ENCODE data around the gene OVOL1. TPM values are rescaled to one million over a fixed set of nuclear protein-coding genes. Genes with fewer than 3 reads are reported as not detected.
A peak's percentile ranks its signal among the peaks of the same experiment; 100 is the strongest.

The OVOL1 gene
- total and polyA plus RNA-seq, 10 donors = 0.03 to 0.47 (median 0.10) TPM; not detected in 6

GRCh38 chr11:65770951-65771567, 15.8 kb upstream of the OVOL1 start:
- Histone ChIP-seq H3K9me3 (no peaks in the 10 kb centered on the region), H3K27me3 (replicated peaks in 1 of 7) (no peaks in the 10 kb centered on the region), H3K27ac (peak overlapping the region in 1 of 8 donors; percentile 67), H3K4me3 (no peak overlapping the region), H3K4me1 (peaks cover 0 to 55% (median 19%) of the 10 kb centered on the region in 6 donors), H3K36me3 (peaks cover 0 to under 1% (median 0%) of the 10 kb centered on the region in 6 donors)
- intact Hi-C loops (cut with DNase I; ENCODE audit: low total_unique reads) = loop anchor here (5.0 to 10.0 kb wide), 2 partner anchors 46 kb away; partner anchors contain the start of gene RNASEH2C
- TF ChIP-seq CTCF (IDR thresholded peaks at IDR 0.05 in 8 of 11, conservative IDR thresholded peaks at IDR 0.05 in 3 of 11) (no peak), POLR2A (IDR thresholded peaks at IDR 0.05) (no peak), POLR2AphosphoS5 (IDR thresholded peaks at IDR 0.05) (no peak)
- 80 to 93% (median 87%) methylated on average over 12 of the region's 12 CpGs for WGBS, 5 donors
- no peak for DNase-seq

- Histone ChIP-seq H3K36me3 (peaks cover 0 to 6% (median 0%) of the 10 kb centered on the region in 6 donors), H3K4me1 (peaks cover 0 to 60% (median 23%) of the 10 kb centered on the region in 6 donors)
Measured at GRCh38 chr11:65771589-65772112, 15.2 kb upstream of the OVOL1 start.

GRCh38 chr11:65773784-65774411, 13.0 kb upstream of the OVOL1 start:
- no peaks in the 10 kb centered on the region for H3K9me3 ChIP-seq
- no peak for DNase-seq
- 52 to 64% (median 56%) methylated on average over 8 of the region's 8 CpGs for WGBS, 5 donors
- no peaks in the 10 kb centered on the region for H3K27me3 ChIP-seq (replicated peaks in 1 of 7)
- intact Hi-C loops (cut with DNase I; ENCODE audit: low total_unique reads) = loop anchor here (5.0 to 10.0 kb wide), 2 partner anchors 43 to 49 kb away; partner anchors contain the start of gene RNASEH2C
- TF ChIP-seq CTCF (IDR thresholded peaks at IDR 0.05 in 8 of 11, conservative IDR thresholded peaks at IDR 0.05 in 3 of 11) = no peak
- TF ChIP-seq POLR2A (IDR thresholded peaks at IDR 0.05) = no peak
- no peak for TF ChIP-seq POLR2AphosphoS5 (IDR thresholded peaks at IDR 0.05)
- peak overlapping the region in 6 of 8 donors; percentile 88 to 97 (median 92) for H3K27ac ChIP-seq
- H3K36me3 ChIP-seq = peaks cover 0 to 29% (median 19%) of the 10 kb centered on the region in 6 donors
- H3K4me1 ChIP-seq = peaks cover 0 to 79% (median 41%) of the 10 kb centered on the region in 6 donors
- H3K4me3 ChIP-seq = peak overlapping the region in 1 of 8 donors; percentile 97

More at GRCh38 chr11:65771589-65772112, 15.2 kb upstream of the OVOL1 start:
- Histone ChIP-seq H3K9me3 (no peaks in the 10 kb centered on the region), H3K4me3 (no peak overlapping the region), H3K27me3 (replicated peaks in 1 of 7) (no peaks in the 10 kb centered on the region), H3K27ac (peak overlapping the region in 1 of 8 donors; percentile 67)
- WGBS, 5 donors = 64 to 75% (median 71%) methylated on average over 6 of the region's 6 CpGs
- DNase-seq = no peak
- TF ChIP-seq POLR2A (IDR thresholded peaks at IDR 0.05) = no peak
- TF ChIP-seq CTCF (IDR thresholded peaks at IDR 0.05 in 8 of 11, conservative IDR thresholded peaks at IDR 0.05 in 3 of 11) = no peak
- no peak for TF ChIP-seq POLR2AphosphoS5 (IDR thresholded peaks at IDR 0.05)
- intact Hi-C loops (cut with DNase I; ENCODE audit: low total_unique reads) = loop anchor here (5.0 to 10.0 kb wide), 2 partner anchors 46 to 47 kb away; partner anchors contain the start of gene RNASEH2C
